Choroid plexus epithelial cell (primary cell): ENCODE data around the gene PVALB.

Experiments
- DNase-seq: peaks from one replicate; pipeline ENCODE4 v3.0.0-alpha.2; 2010; ENCODE audit warnings: low read depth
- H3K4me3 ChIP-seq: 2 replicates; pipeline ENCODE4 v1.5.1; 2011; ENCODE audit warnings: low read depth, mild to moderate bottlenecking, control low read depth, low read length, moderate library complexity
- TF ChIP-seq, protein P1 (sequence below): conservative IDR thresholded peaks from 2 replicates; pipeline ENCODE4 v1.5.1; 2011; ENCODE audit warnings: low read depth, mild to moderate bottlenecking, control low read depth, inconsistent platforms, low read length, moderate library complexity

The PVALB gene

DNA sequence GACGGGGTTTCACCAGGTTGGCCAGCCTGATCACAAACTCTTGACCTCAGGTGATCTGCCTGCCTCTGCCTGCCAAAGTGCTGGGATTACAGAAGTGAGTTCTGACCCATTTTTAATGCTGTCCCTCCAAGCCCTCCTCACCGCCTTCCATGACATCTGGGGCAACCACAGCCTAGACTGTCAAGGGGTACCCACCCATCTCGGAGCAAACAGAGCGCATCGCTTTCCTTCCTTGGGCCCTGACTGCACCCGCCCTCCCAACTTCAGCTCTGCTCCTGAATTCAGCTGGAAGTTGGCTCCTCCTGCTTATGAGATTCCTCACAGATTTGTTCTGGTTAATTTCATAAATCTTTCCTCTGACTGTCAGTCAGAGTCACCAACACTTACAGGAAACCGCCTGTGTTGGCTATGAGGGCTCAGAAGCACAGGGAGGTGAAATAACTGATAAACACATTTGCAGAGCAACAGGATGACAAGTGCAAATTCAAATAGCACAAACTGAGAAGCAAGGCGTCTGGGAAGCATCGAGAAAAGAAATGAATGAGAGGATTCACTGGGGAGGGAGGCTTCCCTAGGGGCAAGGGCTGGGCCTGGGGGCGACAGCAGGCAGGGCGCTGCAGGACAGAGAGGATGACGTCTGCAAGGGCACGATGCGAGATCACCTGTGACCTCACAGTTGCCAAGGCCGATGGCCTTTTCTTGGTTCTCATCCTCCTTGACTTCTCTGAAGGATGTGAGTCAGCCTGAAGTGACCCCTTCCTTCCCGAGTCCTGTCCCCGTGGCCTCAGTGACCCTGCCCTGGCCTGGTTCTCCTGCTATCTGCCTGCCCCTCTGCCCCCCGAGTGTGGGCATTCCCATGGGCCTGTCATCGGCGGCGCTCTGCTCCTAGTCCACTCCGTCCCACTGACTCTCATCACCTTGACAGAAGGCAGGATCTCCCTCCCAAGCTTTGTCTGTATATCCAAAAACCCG lies 47.0 kb downstream of the PVALB start:
- no peak overlapping the region for H3K4me3 ChIP-seq
- TF ChIP-seq, protein P1, sequence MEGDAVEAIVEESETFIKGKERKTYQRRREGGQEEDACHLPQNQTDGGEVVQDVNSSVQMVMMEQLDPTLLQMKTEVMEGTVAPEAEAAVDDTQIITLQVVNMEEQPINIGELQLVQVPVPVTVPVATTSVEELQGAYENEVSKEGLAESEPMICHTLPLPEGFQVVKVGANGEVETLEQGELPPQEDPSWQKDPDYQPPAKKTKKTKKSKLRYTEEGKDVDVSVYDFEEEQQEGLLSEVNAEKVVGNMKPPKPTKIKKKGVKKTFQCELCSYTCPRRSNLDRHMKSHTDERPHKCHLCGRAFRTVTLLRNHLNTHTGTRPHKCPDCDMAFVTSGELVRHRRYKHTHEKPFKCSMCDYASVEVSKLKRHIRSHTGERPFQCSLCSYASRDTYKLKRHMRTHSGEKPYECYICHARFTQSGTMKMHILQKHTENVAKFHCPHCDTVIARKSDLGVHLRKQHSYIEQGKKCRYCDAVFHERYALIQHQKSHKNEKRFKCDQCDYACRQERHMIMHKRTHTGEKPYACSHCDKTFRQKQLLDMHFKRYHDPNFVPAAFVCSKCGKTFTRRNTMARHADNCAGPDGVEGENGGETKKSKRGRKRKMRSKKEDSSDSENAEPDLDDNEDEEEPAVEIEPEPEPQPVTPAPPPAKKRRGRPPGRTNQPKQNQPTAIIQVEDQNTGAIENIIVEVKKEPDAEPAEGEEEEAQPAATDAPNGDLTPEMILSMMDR: no peak
- DNase-seq: no peak

DNA sequence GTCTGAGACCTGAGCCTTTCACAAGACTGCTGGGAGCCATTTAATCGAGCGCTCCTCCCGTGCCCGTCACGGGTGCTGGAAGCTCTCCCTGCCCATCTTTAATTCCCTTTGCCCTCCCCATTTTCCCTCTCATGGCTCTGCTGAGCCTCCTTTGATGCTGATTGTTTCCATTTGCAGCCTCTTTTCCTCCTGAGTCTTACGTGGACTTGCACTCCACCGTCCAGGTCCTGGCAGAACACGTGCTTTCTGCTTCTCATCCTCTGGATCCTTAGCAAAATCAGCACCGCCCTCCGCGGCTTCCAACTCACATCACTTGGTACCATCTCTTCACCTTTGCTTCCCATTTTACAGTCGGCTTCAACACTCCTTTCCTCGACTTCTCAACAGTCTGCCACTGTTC lies 48.2 kb downstream of the PVALB start:
- no peak overlapping the region for H3K4me3 ChIP-seq
- TF ChIP-seq, protein P1: no peak
- DNase-seq: no peak

DNA sequence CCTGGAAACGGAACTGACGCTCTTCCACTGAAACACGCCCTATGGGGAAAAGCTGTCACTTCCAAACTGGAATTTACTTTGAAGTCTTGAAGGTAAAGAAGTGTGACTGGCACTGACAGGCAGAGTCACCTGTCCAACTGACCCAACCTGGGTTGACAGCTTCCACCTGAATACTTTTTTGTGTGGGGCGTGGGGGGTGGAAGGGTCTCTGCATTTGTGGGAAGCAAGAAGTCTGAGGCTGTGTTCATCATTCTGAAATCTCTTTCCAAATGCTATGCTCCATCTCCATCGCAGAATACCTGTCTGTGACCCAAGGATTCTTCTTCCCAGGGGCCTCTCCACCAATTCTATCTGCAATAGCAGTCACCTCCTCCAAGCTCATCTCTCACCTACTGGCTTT lies 48.7 kb downstream of the PVALB start:
- no peak overlapping the region for H3K4me3 ChIP-seq
- no peak for DNase-seq
- TF ChIP-seq, protein P1: no peak

DNA sequence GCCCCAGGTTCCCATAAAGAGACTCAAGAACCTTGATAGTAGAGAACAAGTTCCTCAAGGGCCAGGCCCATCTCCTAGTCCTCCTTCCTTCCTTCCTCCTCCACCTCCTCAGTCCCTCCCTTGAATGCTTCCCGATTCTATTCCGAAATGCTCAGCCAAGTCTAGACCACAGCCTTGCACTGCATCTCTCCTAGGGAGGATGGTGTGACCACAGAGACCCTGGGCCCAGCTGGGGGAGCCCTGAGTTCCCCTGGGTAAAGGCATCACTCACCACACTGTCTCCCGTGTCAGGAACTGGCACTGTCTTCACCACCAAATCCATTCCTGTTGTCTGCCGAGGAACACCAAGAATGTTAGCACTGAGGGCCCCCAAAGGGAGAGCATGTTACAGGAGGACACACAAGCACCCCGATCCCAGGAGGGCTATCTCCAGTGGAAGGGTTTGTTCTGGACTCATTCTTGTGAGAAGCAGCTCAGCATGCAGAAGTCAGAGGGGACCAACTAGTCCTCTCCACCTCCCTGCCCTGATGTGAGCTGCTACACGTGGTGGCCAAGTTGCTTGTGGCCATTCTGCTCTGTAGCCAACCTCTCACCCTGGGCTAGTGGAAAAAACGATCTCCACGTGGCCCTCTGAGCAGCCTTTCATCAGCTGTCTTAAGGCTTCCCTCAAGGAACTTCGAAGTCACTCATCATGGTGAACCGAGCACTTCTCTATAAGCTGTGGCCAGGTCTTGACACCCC lies 49.6 kb downstream of the PVALB start:
- H3K4me3 ChIP-seq: no peak overlapping the region
- TF ChIP-seq, protein P1: no peak
- DNase-seq: no peak

DNA sequence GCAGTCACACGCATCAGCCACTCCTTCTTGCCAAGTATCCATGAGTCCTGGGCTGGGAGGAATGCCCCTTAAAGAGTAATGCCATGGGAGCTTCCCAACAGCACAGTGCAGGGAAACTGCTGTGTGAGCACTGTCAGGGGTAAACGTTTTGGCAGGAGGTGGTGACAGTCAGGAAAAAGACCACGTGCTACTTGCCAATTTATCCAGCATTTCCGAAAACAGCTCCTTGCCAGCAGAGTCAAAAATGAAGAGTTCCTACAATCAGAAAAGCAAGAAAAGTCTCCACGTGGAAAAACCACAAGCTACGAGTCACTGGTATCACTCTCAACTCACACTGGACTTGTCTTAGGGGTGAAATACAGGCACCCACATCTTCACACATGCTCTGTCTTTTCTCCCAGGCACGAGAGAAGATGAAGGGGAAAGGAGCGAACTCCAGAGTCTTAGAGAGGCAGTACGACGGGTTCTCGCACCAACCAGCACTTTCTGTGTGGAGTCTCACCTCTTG lies 50.8 kb downstream of the PVALB start:
- TF ChIP-seq, protein P1: no peak

DNA sequence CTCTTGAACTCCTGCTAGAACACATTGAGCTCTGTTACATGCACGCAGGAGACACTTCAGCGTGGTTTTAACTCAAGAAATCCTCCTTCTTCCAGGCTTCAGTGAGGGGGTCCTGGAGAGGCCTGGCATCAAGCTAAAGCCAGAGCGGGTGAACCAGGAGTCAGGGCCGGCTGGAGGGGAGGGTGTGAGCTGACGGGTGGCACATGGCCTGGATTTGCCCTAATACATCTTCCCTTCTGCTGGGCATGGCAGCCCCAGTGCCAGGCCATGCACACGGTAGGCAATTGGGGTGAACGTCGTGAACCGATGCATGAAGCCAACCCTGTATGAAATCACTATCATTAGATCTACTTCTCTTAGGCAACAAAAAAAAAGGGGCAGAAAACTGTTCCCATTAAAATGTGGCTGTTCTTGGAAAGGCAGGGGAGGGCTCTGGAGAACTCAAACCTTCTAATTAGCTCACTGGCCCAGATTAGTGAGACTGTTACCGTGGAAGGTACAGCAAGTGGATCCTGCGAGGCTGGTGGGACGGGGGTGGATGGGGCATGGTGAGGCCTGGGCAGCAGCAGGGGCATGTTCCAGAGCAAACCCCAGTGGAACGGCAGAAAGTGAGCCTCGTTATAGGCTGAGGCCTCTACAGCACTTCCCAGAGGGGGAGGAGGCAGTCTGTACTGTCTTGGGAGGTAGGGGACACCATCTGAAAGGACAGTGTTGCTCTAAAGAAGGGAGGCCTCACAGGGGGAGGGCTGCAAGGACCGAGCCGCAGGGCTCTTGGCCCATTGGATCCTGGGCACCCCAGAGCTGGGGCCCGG lies 51.5 kb downstream of the PVALB start:
- DNase-seq: no peak
- no peak overlapping the region for H3K4me3 ChIP-seq
- TF ChIP-seq, protein P1: no peak

More for the DNA sequence above, 50.8 kb downstream of the PVALB start:
- no peak overlapping the region for H3K4me3 ChIP-seq
- DNase-seq: peak; percentile 14
